Gastrocnemius medialis (tissue), 4 donors: ENCODE data around the gene MRC2. TPM values are rescaled to one million over a fixed set of nuclear protein-coding genes. Genes with fewer than 3 reads are reported as not detected.

ENCODE experiments used
- ATAC-seq, 2 donors: fragments of 150-250 bp; one replicate each; pipeline ENCODE4 v1.9.1; 2016
- DNase-seq, 2 donors: peaks; one replicate each; pipeline ENCODE4 v3.0.0-alpha.2; 2019
- H3K27ac ChIP-seq, 4 donors: fragments of 200-600 bp; sonication (generic); 1 replicate in 1 of 4; 2 replicates in 3 of 4; pipeline ENCODE4 v1.5.1; 2016 to 2018; ENCODE audit warnings: mild to moderate bottlenecking in 2 of 4, moderate library complexity in 1 of 4
- H3K27me3 ChIP-seq, 3 donors: fragments of 200-600 bp; sonication (generic) in 2 of 3; 1 replicate in 1 of 3; 2 replicates in 2 of 3; pipeline versions ENCODE4 v1.5.1 to v1.6.0; 2016 to 2019; ENCODE audit warnings: mild to moderate bottlenecking in 1 of 3, moderate library complexity in 1 of 3
- H3K36me3 ChIP-seq, 2 donors: fragments of 200-600 bp; sonication (generic) in 1 of 2; one replicate each; pipeline ENCODE4 v1.5.1; 2017 to 2018
- H3K4me1 ChIP-seq, 2 donors: fragments of 200-600 bp; sonication (generic) in 1 of 2; one replicate each; pipeline ENCODE4 v1.5.1; 2016 to 2017; ENCODE audit warnings: mild to moderate bottlenecking in 2 of 2
- H3K4me3 ChIP-seq, 4 donors: fragments of 200-600 bp; sonication (generic) in 3 of 4; 1 replicate in 1 of 4; 2 replicates in 3 of 4; pipeline ENCODE4 v1.5.1; 2016 to 2019; ENCODE audit warnings: mild to moderate bottlenecking in 2 of 4
- H3K9me3 ChIP-seq, 3 donors: fragments of 200-600 bp; sonication (generic) in 2 of 3; 1 replicate in 1 of 3; 2 replicates in 2 of 3; pipeline ENCODE4 v1.5.1; 2016 to 2019
- CTCF ChIP-seq, 5 experiments: fragments of 450-650 bp in 3 of 5; fragments of 200-600 bp in 2 of 5; sonication (generic) in 2 of 5; IDR thresholded peaks in 4 of 5; conservative IDR thresholded peaks in 1 of 5; 1 replicate in 4 of 5; 2 replicates in 1 of 5; pipeline ENCODE4 v1.5.1; 2016 to 2019; ENCODE audit warnings: antibody characterized with exemption in 5 of 5, mild to moderate bottlenecking in 3 of 5, moderate library complexity in 3 of 5
- POLR2A ChIP-seq, 2 donors: fragments of 450-650 bp; IDR thresholded peaks; one replicate each; pipeline ENCODE4 v1.6.1; 2017; ENCODE audit warnings: antibody characterized with exemption in 2 of 2, mild to moderate bottlenecking in 2 of 2, moderate library complexity in 2 of 2
- in situ Hi-C, 4 donors: fragments of 200-750 bp; cut with MboI; loops; one replicate each; pipeline versions ENCODE4 v1.15.0 to v1.8.0; 2017; ENCODE audit warnings: low sequenced_read_pairs in 4 of 4
- intact Hi-C: fragments of 100-400 bp; cut with DNase I; formaldehyde crosslinking; loops from one replicate; pipeline ENCODE4 v1.15.1; 2023; ENCODE audit warnings: low total_unique reads
- total RNA-seq, 4 donors: library from RNA; depleted of rRNA; stranded (reverse); fragments of >200 nt; gene quantifications; one replicate each; pipeline versions ENCODE4 v1.1.0 to v1.2.3, GENCODE V29; 2016

The MRC2 gene
- total RNA-seq, 4 donors from 2014 or later: 4.8 to 15.0 (median 5.5) TPM

GRCh38 chr17:62621223-62621622 lies 6.2 kb upstream of the MRC2 start:
- Histone ChIP-seq H3K27ac (no peak overlapping the region), H3K4me3 (no peak overlapping the region), H3K27me3 (peaks cover 0 to 4% (median 0%) of the 10 kb centered on the region in 3 donors), H3K9me3 (no peaks in the 10 kb centered on the region), H3K36me3 (no peaks in the 10 kb centered on the region), H3K4me1 (peaks cover 0 to 4% of the 10 kb centered on the region in 2 donors)
- intact Hi-C loops (no loop called here), in situ Hi-C loops (no loop called here)
- ATAC-seq (no peak), DNase-seq (no peak)
- no peak for TF ChIP-seq CTCF (IDR thresholded peaks at IDR 0.05 in 4 of 5, conservative IDR thresholded peaks at IDR 0.05 in 1 of 5)
- TF ChIP-seq POLR2A (IDR thresholded peaks at IDR 0.05): no peak

- Histone ChIP-seq H3K27me3 (peaks cover 13 to 16% (median 15%) of the 10 kb centered on the region in 3 donors), H3K36me3 (no peaks in the 10 kb centered on the region), H3K9me3 (no peaks in the 10 kb centered on the region), H3K4me1 (peaks cover 0 to 14% of the 10 kb centered on the region in 2 donors), H3K4me3 (no peak overlapping the region), H3K27ac (no peak overlapping the region)
- intact Hi-C loops: no loop called here
- TF ChIP-seq POLR2A (IDR thresholded peaks at IDR 0.05): no peak
- no peak for TF ChIP-seq CTCF (IDR thresholded peaks at IDR 0.05 in 4 of 5, conservative IDR thresholded peaks at IDR 0.05 in 1 of 5)
- ATAC-seq: no peak
- no peak for DNase-seq
- in situ Hi-C loops: no loop called here
These were observed 2.1 kb upstream of the MRC2 start for GRCh38 chr17:62625184-62625869.

- Histone ChIP-seq H3K36me3 (no peaks in the 10 kb centered on the region), H3K4me3 (no peak overlapping the region), H3K9me3 (no peaks in the 10 kb centered on the region), H3K4me1 (peaks cover 0 to 14% of the 10 kb centered on the region in 2 donors), H3K27ac (no peak overlapping the region), H3K27me3 (peaks cover 13 to 16% (median 15%) of the 10 kb centered on the region in 3 donors)
- DNase-seq (no peak), ATAC-seq (no peak)
- no peak for TF ChIP-seq CTCF (IDR thresholded peaks at IDR 0.05 in 4 of 5, conservative IDR thresholded peaks at IDR 0.05 in 1 of 5)
- TF ChIP-seq POLR2A (IDR thresholded peaks at IDR 0.05): no peak
- intact Hi-C loops (no loop called here), in situ Hi-C loops (no loop called here)
These were observed 1.6 kb upstream of the MRC2 start for GRCh38 chr17:62625870-62626200.

- Histone ChIP-seq H3K27me3 (peaks cover 13 to 16% (median 15%) of the 10 kb centered on the region in 3 donors), H3K27ac (peak overlapping the region; percentile 45 to 67 (median 61)), H3K4me1 (peaks cover 0 to 14% of the 10 kb centered on the region in 2 donors), H3K4me3 (peak overlapping the region; percentile 52 to 59 (median 53)), H3K36me3 (no peaks in the 10 kb centered on the region), H3K9me3 (no peaks in the 10 kb centered on the region)
- intact Hi-C loops (no loop called here), in situ Hi-C loops (no loop called here)
- DNase-seq: peak; percentile 51 to 71
- TF ChIP-seq CTCF (IDR thresholded peaks at IDR 0.05 in 4 of 5, conservative IDR thresholded peaks at IDR 0.05 in 1 of 5): no peak
- no peak for TF ChIP-seq POLR2A (IDR thresholded peaks at IDR 0.05)
- peak; percentile 67 to 76 for ATAC-seq
These were observed 701 bp upstream of the MRC2 start for GRCh38 chr17:62626719-62627218.
